Endothelial cell of umbilical vein (primary cell): ENCODE measurements around the gene LRCH2. TPM values are rescaled to one million over a fixed set of nuclear protein-coding genes. Genes with fewer than 3 reads are reported as not detected.

Experiments
- BruUV-seq: library from RNA; stranded (reverse); fragments of 400-500 nt; replicated peaks from 2 replicates; lab custom pipeline; 2021; lab: Mats Ljungman, UMichigan
- CTCF ChIA-PET: fragments of 300-600, 350-600 bp; sonication (Branson Sonifier 250); formaldehyde crosslinking; loops from one replicate; lab custom pipeline; 2021; ENCODE audit warnings: antibody characterized with exemption, inconsistent platforms; lab: Charles Lee
- POLR2A ChIA-PET: fragments of 300-600, 350-600 bp; sonication (Branson Sonifier 250); formaldehyde crosslinking; loops from one replicate; lab custom pipeline; 2021; ENCODE audit warnings: antibody characterized with exemption, inconsistent platforms; lab: Charles Lee
- DNase-seq: peaks from one replicate; pipeline ENCODE4 v3.0.0-alpha.2; 2011; ENCODE audit warnings: low read depth, low spot score
- FAIRE-seq: peaks from 2 replicates; lab custom pipeline; 2011; peaks lifted over from hg19 to GRCh38; lab: Jason Lieb, UNC
- H2AFZ ChIP-seq: 2 replicates; pipeline ENCODE4 v1.6.0; 2012; ENCODE audit warnings: low read depth, low read length, control low read depth, inconsistent platforms
- H3K27ac ChIP-seq: 2 replicates; pipeline ENCODE4 v1.5.1; 2011; ENCODE audit warnings: low read depth, mild to moderate bottlenecking, control low read depth, low read length, moderate library complexity; ENCODE audit not compliant: insufficient read depth
- H3K27me3 ChIP-seq, 2 experiments: 2 replicates each; pipeline versions ENCODE4 v1.6.0 to v1.6.1; 2011; ENCODE audit warnings: low read length in 2 of 2, mixed read lengths in 1 of 2; ENCODE audit not compliant: control insufficient read depth in 2 of 2, insufficient read depth in 2 of 2
- H3K36me3 ChIP-seq, 2 experiments: 2 replicates in 1 of 2; 3 replicates in 1 of 2; pipeline ENCODE4 v1.5.1; 2011; ENCODE audit warnings: low read length in 2 of 2, mild to moderate bottlenecking in 1 of 2, moderate library complexity in 1 of 2; ENCODE audit not compliant: control insufficient read depth in 2 of 2, insufficient read depth in 2 of 2; ENCODE audit errors: extremely low read depth in 1 of 2
- H3K4me1 ChIP-seq: 3 replicates; pipeline ENCODE4 v1.5.1; 2011; ENCODE audit warnings: mild to moderate bottlenecking, low read length; ENCODE audit not compliant: control insufficient read depth, insufficient read depth; ENCODE audit errors: extremely low read depth
- H3K4me2 ChIP-seq: 2 replicates; pipeline ENCODE4 v1.6.1; 2011; ENCODE audit warnings: low read length, control low read depth, mixed read lengths; ENCODE audit not compliant: insufficient read depth
- H3K4me3 ChIP-seq, 3 experiments: fragments of 200-600 bp in 1 of 3; sonication (generic), shearing (Covaris generic) in 1 of 3; replicated peaks in 1 of 3; 2 replicates each; pipeline ENCODE4 v1.5.1; 2011 to 2016; ENCODE audit warnings: control low read depth in 3 of 3, low read length in 3 of 3, mild to moderate bottlenecking in 2 of 3, inconsistent platforms in 1 of 3, low read depth in 1 of 3, moderate library complexity in 1 of 3; ENCODE audit not compliant: insufficient read depth in 1 of 3
- H3K79me2 ChIP-seq: 2 replicates; pipeline ENCODE4 v1.6.0; 2012; ENCODE audit warnings: low read length, inconsistent platforms; ENCODE audit not compliant: control insufficient read depth, insufficient read depth
- H3K9ac ChIP-seq: replicated peaks from 2 replicates; pipeline ENCODE3; 2011; ENCODE audit warnings: low read length, control low read depth; ENCODE audit not compliant: insufficient read depth; ENCODE audit errors: extremely low read depth
- H3K9me1 ChIP-seq: replicated peaks from 3 replicates; pipeline ENCODE4 v1.6.0; 2011; ENCODE audit warnings: mild to moderate bottlenecking, low read length; ENCODE audit not compliant: control insufficient read depth, insufficient read depth; ENCODE audit errors: extremely low read depth
- H3K9me3 ChIP-seq: replicated peaks from 2 replicates; pipeline ENCODE4 v1.5.1; 2012; ENCODE audit warnings: low read length, inconsistent platforms; ENCODE audit not compliant: control insufficient read depth, insufficient read depth
- H4K20me1 ChIP-seq: replicated peaks from 2 replicates; pipeline ENCODE3; 2011; ENCODE audit warnings: mild to moderate bottlenecking, low read length; ENCODE audit not compliant: control insufficient read depth, insufficient read depth; ENCODE audit errors: extremely low read depth
- FOS ChIP-seq: IDR thresholded peaks from 2 replicates; pipeline ENCODE4 v1.6.1; 2011; ENCODE audit warnings: mild to moderate bottlenecking, low read length, moderate library complexity, borderline replicate concordance; ENCODE audit not compliant: insufficient read depth
- JUN ChIP-seq: IDR thresholded peaks from 2 replicates; pipeline ENCODE4 v1.6.1; 2011; ENCODE audit warnings: borderline replicate concordance, low read depth; ENCODE audit not compliant: insufficient read length, insufficient read depth
- MYC ChIP-seq: IDR thresholded peaks from one replicate; pipeline ENCODE4 v1.6.1; 2011; ENCODE audit warnings: mild to moderate bottlenecking, low read depth, low read length
- dilution Hi-C: fragments of 300-500 bp; cut with MboI; formaldehyde crosslinking; loops from one replicate; pipeline ENCODE4 v1.15.0; 2019; ENCODE audit warnings: low sequenced_read_pairs; ENCODE audit not compliant: extremely low pct_ligation_motif_present
- intact Hi-C: fragments of 100-400 bp; cut with micrococcal nuclease; formaldehyde crosslinking; loops from one replicate; pipeline ENCODE4 v1.10.0; 2022
- polyA plus RNA-seq, 4 experiments: library from polyadenylated mRNA; depleted of rRNA in 3 of 4; stranded (reverse) in 3 of 4; unstranded in 1 of 4; fragments of >200 nt; gene quantifications; 2 replicates each; pipeline versions ENCODE4 v1.2.1 to v1.2.3, GENCODE V29; 2011 to 2012; ENCODE audit warnings: missing spikeins in 1 of 4
- total RNA-seq: library from RNA; stranded (reverse); gene quantifications from 2 replicates; pipeline ENCODE4 v1.2.3, GENCODE V29; 2021
- TF ChIP-seq, protein P1 (sequence below): IDR thresholded peaks from 2 replicates; pipeline ENCODE4 v1.6.1; 2011; ENCODE audit not compliant: insufficient read depth, insufficient read length
- TF ChIP-seq, protein P2 (sequence below), 2 donors: IDR thresholded peaks; 1 replicate in 1 of 2; 2 replicates in 1 of 2; pipeline ENCODE4 v1.5.1; 2011; ENCODE audit warnings: low read length in 2 of 2, mild to moderate bottlenecking in 2 of 2, moderate library complexity in 2 of 2, control low read depth in 1 of 2, inconsistent platforms in 1 of 2, low read depth in 1 of 2; ENCODE audit not compliant: insufficient read depth in 1 of 2; ENCODE audit errors: extremely low read depth in 1 of 2

The LRCH2 gene
- total and polyA plus RNA-seq, 2 donors (not counting 3 experiments of a cell fraction or from before 2014, with no cell fraction given): 1.1 to 4.6 TPM

DNA sequence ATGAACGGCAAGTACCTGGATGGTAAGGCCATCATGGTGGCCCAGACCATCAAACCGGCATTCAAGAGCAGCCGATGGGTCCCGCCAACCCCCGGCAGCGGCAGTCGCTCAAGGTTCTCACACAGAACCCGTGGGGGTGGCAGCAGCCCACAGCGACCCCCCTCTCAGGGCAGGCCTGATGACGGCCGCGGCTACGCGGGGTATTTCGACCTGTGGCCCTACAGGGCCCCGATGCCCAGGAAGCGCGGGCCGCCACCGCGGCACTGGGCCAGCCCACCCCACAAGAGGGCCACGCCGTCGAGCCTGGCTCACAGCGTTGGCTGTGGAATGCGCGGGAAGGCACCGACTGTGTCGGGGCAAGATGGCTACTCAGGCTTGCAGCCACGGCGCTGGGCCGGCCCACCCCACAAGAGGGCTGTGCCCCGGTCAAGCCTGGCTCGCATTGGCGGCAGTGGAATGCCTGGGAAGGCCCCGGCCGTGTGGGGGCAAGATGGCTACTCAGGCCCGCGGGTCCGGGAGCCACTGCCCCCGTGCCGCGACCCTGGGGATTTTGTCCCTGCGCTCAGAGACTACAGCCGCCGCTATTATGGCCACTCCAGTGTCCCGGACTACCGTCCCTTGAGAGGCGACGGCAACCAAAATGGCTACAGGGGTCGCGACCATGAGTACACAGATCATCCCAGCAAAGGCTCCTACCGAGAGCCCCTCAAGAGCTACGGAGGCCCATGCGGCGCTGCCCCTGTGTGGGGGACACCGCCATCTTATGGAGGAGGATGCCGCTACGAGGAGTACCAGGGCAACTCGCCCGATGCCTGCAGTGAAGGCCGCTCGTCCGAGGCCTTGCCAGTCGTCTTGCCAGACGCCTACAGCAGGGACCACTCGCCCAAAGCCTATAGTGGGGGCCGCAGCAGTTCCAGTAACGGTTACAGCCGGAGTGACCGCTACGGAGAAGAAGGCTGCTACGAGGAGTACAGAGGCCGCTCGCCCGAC, 44.0 kb downstream of the LRCH2 start:
- FAIRE-seq (no peak), DNase-seq (no peak)
- H3K27me3 ChIP-seq: no peaks in the 10 kb centered on the region
- H3K9me1 ChIP-seq: no peaks in the 10 kb centered on the region
- H3K79me2 ChIP-seq: no peaks in the 10 kb centered on the region
- H3K9me3 ChIP-seq: no peaks in the 10 kb centered on the region
- H3K4me3 ChIP-seq: no peak overlapping the region
- H4K20me1 ChIP-seq: no peaks in the 10 kb centered on the region
- no peak overlapping the region for H3K27ac ChIP-seq
- no TSS peak for BruUV-seq
- H3K36me3 ChIP-seq: no peaks in the 10 kb centered on the region
- CTCF ChIA-PET: no interaction called here
- no peak overlapping the region for H3K9ac ChIP-seq
- dilution Hi-C loops (no loop called here), intact Hi-C loops (no loop called here)
- H2AFZ ChIP-seq: no peak overlapping the region
- TF ChIP-seq FOS (no peak), JUN (no peak), MYC (no peak)
- TF ChIP-seq, protein P1, sequence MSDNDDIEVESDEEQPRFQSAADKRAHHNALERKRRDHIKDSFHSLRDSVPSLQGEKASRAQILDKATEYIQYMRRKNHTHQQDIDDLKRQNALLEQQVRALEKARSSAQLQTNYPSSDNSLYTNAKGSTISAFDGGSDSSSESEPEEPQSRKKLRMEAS: no peak
- TF ChIP-seq, protein P2, sequence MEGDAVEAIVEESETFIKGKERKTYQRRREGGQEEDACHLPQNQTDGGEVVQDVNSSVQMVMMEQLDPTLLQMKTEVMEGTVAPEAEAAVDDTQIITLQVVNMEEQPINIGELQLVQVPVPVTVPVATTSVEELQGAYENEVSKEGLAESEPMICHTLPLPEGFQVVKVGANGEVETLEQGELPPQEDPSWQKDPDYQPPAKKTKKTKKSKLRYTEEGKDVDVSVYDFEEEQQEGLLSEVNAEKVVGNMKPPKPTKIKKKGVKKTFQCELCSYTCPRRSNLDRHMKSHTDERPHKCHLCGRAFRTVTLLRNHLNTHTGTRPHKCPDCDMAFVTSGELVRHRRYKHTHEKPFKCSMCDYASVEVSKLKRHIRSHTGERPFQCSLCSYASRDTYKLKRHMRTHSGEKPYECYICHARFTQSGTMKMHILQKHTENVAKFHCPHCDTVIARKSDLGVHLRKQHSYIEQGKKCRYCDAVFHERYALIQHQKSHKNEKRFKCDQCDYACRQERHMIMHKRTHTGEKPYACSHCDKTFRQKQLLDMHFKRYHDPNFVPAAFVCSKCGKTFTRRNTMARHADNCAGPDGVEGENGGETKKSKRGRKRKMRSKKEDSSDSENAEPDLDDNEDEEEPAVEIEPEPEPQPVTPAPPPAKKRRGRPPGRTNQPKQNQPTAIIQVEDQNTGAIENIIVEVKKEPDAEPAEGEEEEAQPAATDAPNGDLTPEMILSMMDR (IDR thresholded peaks at IDR 0.05; ENCODE audit: extremely low read depth in 1 of 2, insufficient read depth in 1 of 2, low read depth in 1 of 2, low read length in 2 of 2): no peak
- POLR2A ChIA-PET: no interaction called here
- no peak overlapping the region for H3K4me2 ChIP-seq
- H3K4me1 ChIP-seq: no peaks in the 10 kb centered on the region
